PFSK-1 (cell line): Measurements from ENCODE around the gene NKX6-2.

Experiments used
- FOXP2 ChIP-seq: optimal IDR thresholded peaks from 2 replicates; pipeline ENCODE3; 2011; ENCODE audit warnings: borderline replicate concordance, control low read depth, inconsistent platforms; ENCODE audit not compliant: insufficient read depth; ENCODE audit errors: extremely low read length, extremely low read depth
- POLR2AphosphoS5 ChIP-seq: IDR thresholded peaks from 2 replicates; pipeline ENCODE4 v1.6.1; 2012; ENCODE audit warnings: low read depth, mild to moderate bottlenecking, control low read depth, low read length, moderate library complexity
- REST ChIP-seq, 2 experiments: IDR thresholded peaks; 2 replicates each; pipeline versions ENCODE4 v1.6.1 to v1.8.0; 2011 to 2012; ENCODE audit warnings: low read depth in 2 of 2, low read length in 2 of 2, control low read depth in 1 of 2, inconsistent platforms in 1 of 2, mild to moderate bottlenecking in 1 of 2, moderate library complexity in 1 of 2; ENCODE audit not compliant: insufficient read depth in 1 of 2
- SIN3A ChIP-seq: IDR thresholded peaks from 2 replicates; pipeline ENCODE4 v1.6.1; 2012; ENCODE audit warnings: mild to moderate bottlenecking, low read length, moderate library complexity, borderline replicate concordance; ENCODE audit not compliant: insufficient read depth
- TAF1 ChIP-seq: IDR thresholded peaks from 2 replicates; pipeline ENCODE4 v1.6.1; 2012; ENCODE audit warnings: low read length, control low read depth, borderline replicate concordance; ENCODE audit not compliant: insufficient read depth

The NKX6-2 gene

GRCh38 chr10:132787495-132788179 lies 1.7 kb upstream of the NKX6-2 start:
- no peak for TF ChIP-seq FOXP2
- TF ChIP-seq SIN3A = no peak
- TF ChIP-seq POLR2AphosphoS5 = no peak
- TF ChIP-seq TAF1 = no peak
- TF ChIP-seq REST (IDR thresholded peaks at IDR 0.05; ENCODE audit: insufficient read depth in 1 of 2, low read depth in 2 of 2, low read length in 2 of 2) = no peak

GRCh38 chr10:132786884-132787494 lies 1.0 kb upstream of the NKX6-2 start:
- TF ChIP-seq REST (IDR thresholded peaks at IDR 0.05; ENCODE audit: insufficient read depth in 1 of 2, low read depth in 2 of 2, low read length in 2 of 2) (no peak), TAF1 (no peak), FOXP2 (no peak), POLR2AphosphoS5 (no peak)

GRCh38 chr10:132786476-132786883 lies 533 bp upstream of the NKX6-2 start:
- TF ChIP-seq FOXP2 (no peak), REST (IDR thresholded peaks at IDR 0.05; ENCODE audit: insufficient read depth in 1 of 2, low read depth in 2 of 2, low read length in 2 of 2) (no peak), SIN3A (no peak), TAF1 (no peak), POLR2AphosphoS5 (no peak)

- TF ChIP-seq POLR2AphosphoS5 (no peak), TAF1 (no peak), FOXP2 (no peak), SIN3A (no peak)
Measured at GRCh38 chr10:132784866-132785722, 853 bp downstream of the NKX6-2 start.

- TF ChIP-seq REST (IDR thresholded peaks at IDR 0.05; ENCODE audit: insufficient read depth in 1 of 2, low read depth in 2 of 2, low read length in 2 of 2) (no peak), SIN3A (no peak), FOXP2 (no peak), TAF1 (no peak)
Measured at GRCh38 chr10:132783940-132784865, 1.7 kb downstream of the NKX6-2 start.
